HEK293 (cell line): Measurements from ENCODE around the gene SNRPF.
A peak's percentile ranks its signal among the peaks of the same experiment; 100 is the strongest.

ENCODE experiments used
- CTCF ChIA-PET: fragments of 350-600 bp; formaldehyde crosslinking; extraction: SDS; loops from one replicate; lab custom pipeline; 2021; ENCODE audit warnings: antibody characterized with exemption; lab: Yijun Ruan, JAX
- POLR2A ChIA-PET: fragments of 300-600 bp; formaldehyde crosslinking; extraction: SDS; loops from one replicate; lab custom pipeline; 2020; ENCODE audit warnings: antibody characterized with exemption, inconsistent platforms; lab: Yijun Ruan, JAX
- H3K27ac ChIP-seq: fragments of 200-500 bp; sonication (Bioruptor generic); 2 replicates; pipeline ENCODE4 v1.5.1; 2014; ENCODE audit warnings: low read depth, low read length, control low read depth, inconsistent platforms; ENCODE audit errors: extremely low read depth
- H3K36me3 ChIP-seq, 2 experiments: fragments of 200-500 bp in 1 of 2; sonication (Bioruptor generic) in 1 of 2; 1 replicate in 1 of 2; 2 replicates in 1 of 2; pipeline ENCODE4 v1.5.1; 2014 to 2017; ENCODE audit warnings: inconsistent platforms in 2 of 2, low read length in 2 of 2; ENCODE audit not compliant: control insufficient read depth in 2 of 2, insufficient read depth in 1 of 2
- H3K4me1 ChIP-seq: fragments of 200-500 bp; sonication (Bioruptor generic); 2 replicates; pipeline ENCODE4 v1.5.1; 2014; ENCODE audit warnings: mild to moderate bottlenecking, low read length, inconsistent platforms; ENCODE audit not compliant: control insufficient read depth, insufficient read depth
- H3K4me3 ChIP-seq: 2 replicates; pipeline ENCODE4 v1.5.1; 2011; ENCODE audit warnings: low read depth, mild to moderate bottlenecking, control low read depth, low read length, moderate library complexity
- H3K9me3 ChIP-seq: fragments of 200-500 bp; sonication (Bioruptor generic); 2 replicates; pipeline ENCODE4 v1.5.1; 2014; ENCODE audit warnings: low read depth, low read length, inconsistent platforms; ENCODE audit not compliant: control insufficient read depth, insufficient read depth
- GLIS1 ChIP-seq: fragments of 450-650 bp; formaldehyde crosslinking; IDR thresholded peaks from 2 replicates; pipeline ENCODE4 v1.5.1; 2016; ENCODE audit warnings: missing biosample characterization, missing genetic modification characterization
- IKZF3 ChIP-seq: fragments of 450-650 bp; IDR thresholded peaks from 2 replicates; pipeline ENCODE4 v1.5.0; 2018; ENCODE audit warnings: missing biosample characterization, mild to moderate bottlenecking, missing genetic modification characterization, moderate library complexity
- PATZ1 ChIP-seq: fragments of 450-650 bp; formaldehyde crosslinking; IDR thresholded peaks from 2 replicates; pipeline ENCODE4 v1.5.1; 2016; ENCODE audit warnings: missing biosample characterization, missing genetic modification characterization
- PRDM1 ChIP-seq: fragments of 450-650 bp; formaldehyde crosslinking; IDR thresholded peaks from 2 replicates; pipeline ENCODE4; 2016; ENCODE audit warnings: missing biosample characterization, missing genetic modification characterization
- SCRT2 ChIP-seq: fragments of 450-650 bp; formaldehyde crosslinking; IDR thresholded peaks from 2 replicates; pipeline ENCODE4 v1.5.1; 2016; ENCODE audit warnings: missing biosample characterization, missing genetic modification characterization
- SP3 ChIP-seq: fragments of 450-650 bp; formaldehyde crosslinking; IDR thresholded peaks from 2 replicates; pipeline ENCODE4 v1.5.1; 2016; ENCODE audit warnings: missing biosample characterization, missing genetic modification characterization
- ZNF274 ChIP-seq, 2 experiments: fragments of 200-500 bp in 1 of 2; fragments of 450-650 bp in 1 of 2; sonication (Bioruptor generic) in 1 of 2; formaldehyde crosslinking in 1 of 2; IDR thresholded peaks; 2 replicates each; pipeline versions ENCODE4 v1.5.1 to v1.6.1; 2014 to 2016; ENCODE audit warnings: borderline replicate concordance in 1 of 2, inconsistent platforms in 1 of 2, low read length in 1 of 2, missing biosample characterization in 1 of 2, missing genetic modification characterization in 1 of 2
- ZNF335 ChIP-seq: fragments of 450-650 bp; formaldehyde crosslinking; conservative IDR thresholded peaks from 2 replicates; pipeline ENCODE4 v1.5.1; 2016; ENCODE audit warnings: missing biosample characterization, missing genetic modification characterization
- ZNF366 ChIP-seq: fragments of 450-650 bp; formaldehyde crosslinking; conservative IDR thresholded peaks from 2 replicates; pipeline ENCODE4 v1.5.1; 2016; ENCODE audit warnings: missing biosample characterization, missing genetic modification characterization
- ZNF747 ChIP-seq: fragments of 450-650 bp; formaldehyde crosslinking; IDR thresholded peaks from 2 replicates; pipeline ENCODE4 v1.5.1; 2016; ENCODE audit warnings: missing biosample characterization, missing genetic modification characterization
- ZNF792 ChIP-seq: fragments of 450-650 bp; formaldehyde crosslinking; IDR thresholded peaks from 2 replicates; pipeline ENCODE4 v1.5.1; 2016; ENCODE audit warnings: missing biosample characterization, missing genetic modification characterization
- ZNF843 ChIP-seq: fragments of 450-650 bp; formaldehyde crosslinking; IDR thresholded peaks from 2 replicates; pipeline ENCODE4 v1.5.1; 2016; ENCODE audit warnings: missing biosample characterization, missing genetic modification characterization
- TF ChIP-seq, protein P1 (sequence below): fragments of 450-650 bp; formaldehyde crosslinking; conservative IDR thresholded peaks from 2 replicates; pipeline ENCODE4 v1.5.1; 2016; ENCODE audit warnings: low read depth, missing biosample characterization, missing genetic modification characterization

SNRPF gene

DNA sequence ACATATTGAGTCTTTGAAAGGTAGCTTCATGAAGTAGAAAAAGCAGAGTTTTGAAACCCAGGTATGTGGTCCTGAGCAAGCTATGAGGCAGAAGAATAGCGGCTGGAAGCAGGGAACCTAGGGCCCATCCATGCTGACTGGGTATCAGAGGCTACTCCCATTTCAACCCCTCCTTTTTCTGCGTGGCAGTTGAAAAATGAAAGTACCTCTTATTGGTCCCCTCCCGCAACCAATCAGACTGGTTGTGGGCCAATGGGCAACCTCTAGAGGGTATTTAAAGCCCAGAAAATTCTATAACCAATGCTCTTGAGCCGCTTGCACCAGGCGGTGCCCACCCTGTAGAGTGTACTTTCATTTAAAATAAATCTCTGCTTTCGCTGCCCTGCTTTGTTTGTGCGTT lies 1.6 kb upstream of the SNRPF start:
- CTCF ChIA-PET, result interaction anchor here (0.7 kb wide), 1 partner anchor 116 kb away, joined by 3 read pairs; no protein-coding TSS in a partner anchor

GRCh38 chr12:95857799-95858198 lies 953 bp upstream of the SNRPF start:
- H3K9me3 ChIP-seq, result peaks cover 3% of the 10 kb centered on the region; the same call in 1 of the 2 replicates
- H3K27ac ChIP-seq, result no peak overlapping the region
- ChIA-PET CTCF (no interaction called here), POLR2A (no interaction called here)
- peaks cover 20% of the 10 kb centered on the region in 2 experiments for H3K36me3 ChIP-seq
- H3K4me1 ChIP-seq, result 0 out of 2 replicates have a peak, but pooled peaks cover 6% of the 10 kb centered on the region
- H3K4me3 ChIP-seq, result no peak overlapping the region
- TF ChIP-seq IKZF3 (tag by site-specific recombination), result no peak
- TF ChIP-seq ZNF843 (tag by site-specific recombination), result no peak
- TF ChIP-seq ZNF747, result no peak

More for the DNA sequence above, 1.6 kb upstream of the SNRPF start:
- TF ChIP-seq ZNF274 (IDR thresholded peaks at IDR 0.05; ENCODE audit: low read length), result no peak
- TF ChIP-seq ZNF274 (tag by site-specific recombination; IDR thresholded peaks at IDR 0.05; ENCODE audit: borderline replicate concordance), result no peak
- TF ChIP-seq PATZ1 (tag by site-specific recombination), result no peak
- TF ChIP-seq SCRT2 (tag by site-specific recombination), result no peak
- no peak for TF ChIP-seq ZNF792 (tag by site-specific recombination)
- TF ChIP-seq, protein P1, sequence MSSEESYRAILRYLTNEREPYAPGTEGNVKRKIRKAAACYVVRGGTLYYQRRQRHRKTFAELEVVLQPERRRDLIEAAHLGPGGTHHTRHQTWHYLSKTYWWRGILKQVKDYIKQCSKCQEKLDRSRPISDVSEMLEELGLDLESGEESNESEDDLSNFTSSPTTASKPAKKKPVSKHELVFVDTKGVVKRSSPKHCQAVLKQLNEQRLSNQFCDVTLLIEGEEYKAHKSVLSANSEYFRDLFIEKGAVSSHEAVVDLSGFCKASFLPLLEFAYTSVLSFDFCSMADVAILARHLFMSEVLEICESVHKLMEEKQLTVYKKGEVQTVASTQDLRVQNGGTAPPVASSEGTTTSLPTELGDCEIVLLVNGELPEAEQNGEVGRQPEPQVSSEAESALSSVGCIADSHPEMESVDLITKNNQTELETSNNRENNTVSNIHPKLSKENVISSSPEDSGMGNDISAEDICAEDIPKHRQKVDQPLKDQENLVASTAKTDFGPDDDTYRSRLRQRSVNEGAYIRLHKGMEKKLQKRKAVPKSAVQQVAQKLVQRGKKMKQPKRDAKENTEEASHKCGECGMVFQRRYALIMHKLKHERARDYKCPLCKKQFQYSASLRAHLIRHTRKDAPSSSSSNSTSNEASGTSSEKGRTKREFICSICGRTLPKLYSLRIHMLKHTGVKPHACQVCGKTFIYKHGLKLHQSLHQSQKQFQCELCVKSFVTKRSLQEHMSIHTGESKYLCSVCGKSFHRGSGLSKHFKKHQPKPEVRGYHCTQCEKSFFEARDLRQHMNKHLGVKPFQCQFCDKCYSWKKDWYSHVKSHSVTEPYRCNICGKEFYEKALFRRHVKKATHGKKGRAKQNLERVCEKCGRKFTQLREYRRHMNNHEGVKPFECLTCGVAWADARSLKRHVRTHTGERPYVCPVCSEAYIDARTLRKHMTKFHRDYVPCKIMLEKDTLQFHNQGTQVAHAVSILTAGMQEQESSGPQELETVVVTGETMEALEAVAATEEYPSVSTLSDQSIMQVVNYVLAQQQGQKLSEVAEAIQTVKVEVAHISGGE (tag by site-specific recombination), result no peak
- H3K27ac ChIP-seq, result no peak overlapping the region
- peaks cover 13% of the 10 kb centered on the region in 2 experiments for H3K36me3 ChIP-seq
- POLR2A ChIA-PET, result no interaction called here
- H3K4me1 ChIP-seq, result 0 out of 2 replicates have a peak, but pooled peaks cover 6% of the 10 kb centered on the region
- H3K4me3 ChIP-seq, result no peak overlapping the region
- H3K9me3 ChIP-seq, result peaks cover 3% of the 10 kb centered on the region; the same call in 1 of the 2 replicates

DNA sequence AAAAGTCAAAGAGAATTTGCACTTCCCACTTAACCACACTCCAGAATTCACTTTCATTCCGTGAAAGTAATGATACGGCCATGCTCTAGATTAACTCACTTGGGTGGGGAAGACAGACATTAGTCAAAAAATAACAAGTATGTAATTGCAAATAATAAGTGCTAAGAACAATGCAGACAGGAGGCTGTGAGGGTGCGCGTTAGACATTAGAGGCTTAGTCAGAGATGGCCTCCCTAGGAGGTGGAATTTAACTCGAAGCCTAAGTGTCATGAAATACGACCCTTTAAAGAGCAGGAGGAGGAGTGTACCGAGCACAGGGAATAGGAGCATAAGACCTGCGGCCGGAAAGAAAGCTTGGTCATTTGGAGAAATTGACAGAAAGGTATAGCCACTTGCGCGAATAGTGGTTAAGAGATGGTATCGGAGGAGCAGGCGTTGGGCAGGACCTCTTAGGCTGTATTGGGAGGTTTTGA lies 628 bp downstream of the SNRPF start:
- Histone ChIP-seq H3K9me3 (peaks cover 3% of the 10 kb centered on the region; the same call in 1 of the 2 replicates), H3K36me3 (peaks cover 29 to 35% of the 10 kb centered on the region in 2 experiments), H3K4me3 (peak overlapping the region; percentile 67)
- TF ChIP-seq ZNF335 (tag by site-specific recombination) (peak; percentile 26; the same call in 1 of the 2 replicates), GLIS1 (tag by site-specific recombination) (0 out of 2 replicates have a peak, but pooled peaks have one; percentile 22), SP3 (tag by site-specific recombination) (no peak), ZNF366 (tag by site-specific recombination) (0 out of 2 replicates have a peak, but pooled peaks have one; percentile 2), PRDM1 (peak; percentile 97)
- TF ChIP-seq, all 188 proteins: peak for 4
- ChIA-PET POLR2A (no interaction called here), CTCF (no interaction called here)
- Histone ChIP-seq H3K27ac (peak overlapping the region; percentile 70), H3K4me1 (0 out of 2 replicates have a peak, but pooled peaks cover 6% of the 10 kb centered on the region)
